Skin epidermis (tissue), 12 donors: Measurements from ENCODE around the gene DRD4.
"Not testable (repeated sequence)": the region's sequence is repeated elsewhere in the genome, so short reads cannot be mapped to it uniquely, and the experiment has no call there.

Source experiments
- H3K27ac ChIP-seq, 21 experiments: fragments of 200-600 bp; sonication (generic) in 11 of 21; one replicate each; pipeline ENCODE4 v1.5.0; 2020; ENCODE audit warnings: mild to moderate bottlenecking in 3 of 21, inconsistent platforms in 2 of 21, moderate library complexity in 2 of 21
- H3K4me3 ChIP-seq, 7 experiments: fragments of 200-600 bp; sonication (generic) in 2 of 7; one replicate each; pipeline ENCODE4 v1.5.0; 2020; ENCODE audit warnings: inconsistent platforms in 2 of 7, mild to moderate bottlenecking in 2 of 7, moderate library complexity in 1 of 7

The DRD4 gene

DNA sequence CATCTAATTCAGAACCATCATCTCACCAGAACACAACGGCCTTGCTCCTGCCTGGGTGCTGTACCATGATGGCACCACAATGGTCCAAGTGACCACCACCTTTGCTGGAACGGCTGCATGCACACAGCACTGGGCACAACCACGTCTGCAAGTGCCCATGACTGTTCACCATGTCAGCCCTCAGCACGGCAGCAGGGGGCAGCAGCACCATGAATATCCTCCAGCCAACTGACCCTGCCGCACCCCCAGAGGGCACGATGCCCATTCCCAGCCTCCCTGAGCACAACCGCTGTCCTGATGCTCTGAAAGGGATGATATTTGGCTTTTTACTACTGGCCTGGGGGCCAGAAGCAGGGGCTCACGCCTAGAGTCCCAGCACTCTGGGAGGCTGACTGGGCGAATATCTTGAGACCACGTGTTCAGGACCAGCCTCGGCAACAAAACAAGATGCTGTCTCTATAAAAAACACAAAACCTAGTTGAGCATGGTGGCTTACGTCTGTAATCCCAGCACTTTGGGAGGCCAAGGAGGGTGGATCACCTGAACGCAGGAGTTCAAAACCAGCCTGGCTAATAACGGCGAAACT, 25.7 kb downstream of the DRD4 start:
- Histone ChIP-seq H3K27ac (no peak overlapping the region), H3K4me3 (no peak overlapping the region)

DNA sequence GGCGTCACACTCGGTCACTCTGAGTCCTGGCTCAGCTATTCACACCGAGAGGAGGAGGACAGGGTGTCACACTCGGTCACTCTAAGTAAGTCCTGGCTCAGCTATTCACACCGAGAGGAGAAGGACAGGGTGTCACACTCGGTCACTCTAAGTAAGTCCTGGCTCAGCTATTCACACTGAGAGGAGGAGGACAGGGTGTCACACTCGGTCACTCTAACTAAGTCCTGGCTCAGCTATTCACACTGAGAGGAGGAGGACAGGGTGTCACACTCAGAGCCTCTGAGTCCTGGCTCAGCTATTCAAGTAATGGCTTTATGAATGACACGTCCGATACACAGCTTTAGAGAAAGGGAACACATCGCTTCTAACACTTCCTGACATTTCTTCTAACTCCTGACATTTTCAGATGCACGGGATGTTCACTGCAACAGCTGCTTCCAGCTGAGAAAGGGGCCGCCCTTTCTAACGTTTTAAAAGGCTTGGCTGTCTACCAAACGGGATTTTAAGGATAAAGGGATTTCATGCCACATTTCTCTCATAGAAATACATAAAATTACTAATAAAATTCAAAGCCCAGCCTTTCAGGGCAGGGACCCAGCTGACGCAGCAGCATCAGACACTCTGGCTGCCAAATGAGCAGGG, 28.1 kb downstream of the DRD4 start:
- Histone ChIP-seq H3K4me3 (no peak overlapping the region), H3K27ac (peak overlapping the region in 15 of 21 experiments; percentile 3 to 78 (median 32))

DNA sequence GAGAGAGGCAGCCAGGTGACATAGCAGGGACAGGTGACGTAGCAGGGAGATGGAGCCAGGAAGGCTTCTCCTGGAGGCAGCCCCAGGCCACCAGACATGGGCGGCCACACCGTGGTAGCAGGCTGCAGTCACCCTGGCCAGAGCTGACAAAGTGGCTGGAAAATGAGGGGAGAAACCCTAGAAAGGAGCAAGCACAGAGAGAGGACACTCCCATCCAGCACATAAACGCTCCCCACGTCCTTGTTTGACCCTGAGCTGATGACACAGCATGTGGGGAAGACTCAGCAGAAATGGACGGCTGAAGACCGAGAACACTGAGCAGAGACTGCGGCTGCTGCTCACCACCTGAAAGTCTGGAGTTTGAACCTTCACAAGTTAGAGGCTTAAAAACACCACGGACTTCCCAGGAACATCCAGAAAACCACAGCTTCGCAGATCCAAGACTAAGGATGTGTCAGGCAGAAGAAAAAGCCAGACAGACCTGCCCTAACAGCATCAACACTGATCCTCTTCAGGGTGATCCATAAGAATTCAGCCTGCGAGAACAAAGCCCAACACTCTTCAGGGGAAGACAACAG, 28.7 kb downstream of the DRD4 start:
- Histone ChIP-seq H3K4me3 (no peak overlapping the region), H3K27ac (peak overlapping the region in 16 of 21 experiments; percentile 9 to 63 (median 40))

DNA sequence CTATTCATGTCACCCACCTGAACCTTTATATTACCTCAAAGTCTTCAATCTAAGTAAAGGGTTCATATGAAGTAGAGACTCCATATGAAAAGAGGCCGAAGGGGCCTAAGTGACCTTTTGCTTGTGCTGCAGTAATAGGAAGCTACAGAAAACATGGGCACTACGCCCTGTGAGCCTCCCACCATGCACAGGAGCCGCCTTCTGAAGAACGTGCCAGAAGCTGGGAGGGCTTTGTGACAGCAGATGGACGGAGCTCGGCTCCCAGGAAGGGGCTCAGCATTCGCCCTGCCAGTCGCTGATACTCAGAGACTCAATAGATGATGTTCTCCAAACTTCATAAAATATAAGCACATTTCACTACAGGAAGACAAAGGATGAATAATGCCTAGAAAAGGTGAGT, 36.8 kb downstream of the DRD4 start:
- Histone ChIP-seq H3K4me3 (no peak overlapping the region), H3K27ac (no peak overlapping the region)

DNA sequence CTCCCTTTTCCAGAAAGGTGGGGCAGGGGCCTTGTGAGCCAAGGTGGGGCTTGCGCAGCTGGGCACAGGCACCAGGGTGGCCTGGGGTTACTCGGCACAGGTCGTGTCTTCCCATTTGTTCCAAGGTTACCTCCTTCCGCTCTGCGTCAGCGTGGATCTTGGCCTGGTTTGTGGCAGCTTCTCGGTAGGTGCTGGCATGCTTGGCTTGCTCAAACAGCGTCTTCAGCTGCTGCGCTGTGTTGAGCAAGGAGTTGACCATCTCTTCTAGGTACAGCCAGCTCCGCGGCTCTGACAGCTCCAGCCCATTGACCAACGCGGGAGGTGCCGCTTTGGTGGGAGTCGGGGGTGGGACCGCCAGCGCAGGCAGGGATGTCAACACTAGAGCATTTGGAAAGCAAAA, 37.3 kb downstream of the DRD4 start:
- Histone ChIP-seq H3K4me3 (no peak overlapping the region), H3K27ac (no peak overlapping the region)

DNA sequence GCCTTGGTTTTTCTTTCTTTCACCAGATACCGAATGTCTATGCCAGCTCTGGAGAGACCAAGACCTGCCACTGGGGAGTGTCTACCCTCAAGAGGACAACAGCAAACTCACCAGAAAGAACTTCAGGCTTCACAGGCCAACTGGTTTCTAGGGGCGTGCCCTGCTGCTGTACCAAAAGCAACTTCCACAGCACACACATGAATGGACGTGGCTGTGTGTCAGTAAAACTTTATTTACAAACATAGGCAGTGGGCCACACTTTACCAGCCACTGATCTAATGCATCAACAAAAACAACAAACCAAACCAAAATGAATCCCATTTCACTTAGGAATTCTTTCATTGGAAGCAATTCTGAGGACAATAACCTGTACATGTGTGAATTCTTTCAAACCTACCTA, 41.2 kb downstream of the DRD4 start:
- H3K27ac ChIP-seq, result no peak overlapping the region

DNA sequence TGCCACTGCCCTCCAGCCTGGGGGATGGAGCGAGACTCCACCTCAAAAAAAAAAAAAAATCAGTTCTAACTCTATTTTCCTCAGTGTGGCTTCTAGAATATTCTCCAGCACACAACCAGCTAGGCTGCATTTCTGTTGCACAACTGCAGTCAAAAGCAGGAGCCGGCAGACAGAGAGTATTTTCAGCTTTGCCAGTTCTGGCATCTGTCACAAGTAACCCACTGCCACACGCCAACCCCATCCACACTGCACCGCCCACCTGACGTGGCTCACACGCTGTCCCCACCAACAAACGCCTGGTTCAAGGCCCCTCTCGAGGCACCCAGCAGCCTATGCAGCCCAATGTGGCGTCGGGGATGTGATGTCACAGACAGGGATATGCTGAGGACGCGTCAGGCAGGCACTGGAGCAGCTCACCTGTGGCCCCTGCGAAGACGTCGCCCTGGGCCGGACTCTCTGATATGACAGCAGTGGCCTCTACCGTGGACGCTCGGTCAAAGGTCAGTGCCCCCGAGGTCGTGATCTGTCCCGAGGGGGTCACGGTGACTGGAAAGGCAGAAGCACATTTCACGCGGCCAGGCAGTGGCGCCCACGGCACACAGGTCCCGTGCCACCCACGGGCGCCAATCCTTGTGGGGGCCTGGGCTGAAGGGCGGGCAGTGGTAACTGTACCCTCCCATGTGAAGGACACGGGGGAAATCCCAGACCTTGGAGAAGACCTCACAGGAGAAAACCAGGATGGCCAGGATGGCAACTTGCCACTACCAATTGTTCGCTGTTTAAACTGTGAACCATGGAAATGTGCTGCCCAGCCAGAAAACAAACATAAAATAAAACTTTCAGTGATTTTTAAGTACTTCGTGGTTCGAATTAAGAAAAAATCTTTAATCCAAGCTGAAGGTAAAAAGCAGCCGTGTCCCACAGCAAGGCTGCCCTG, 42.5 kb downstream of the DRD4 start:
- no peak overlapping the region for H3K4me3 ChIP-seq
- H3K27ac ChIP-seq, result no peak overlapping the region

More for the DNA sequence above, 41.2 kb downstream of the DRD4 start:
- H3K4me3 ChIP-seq, result no peak overlapping the region

DNA sequence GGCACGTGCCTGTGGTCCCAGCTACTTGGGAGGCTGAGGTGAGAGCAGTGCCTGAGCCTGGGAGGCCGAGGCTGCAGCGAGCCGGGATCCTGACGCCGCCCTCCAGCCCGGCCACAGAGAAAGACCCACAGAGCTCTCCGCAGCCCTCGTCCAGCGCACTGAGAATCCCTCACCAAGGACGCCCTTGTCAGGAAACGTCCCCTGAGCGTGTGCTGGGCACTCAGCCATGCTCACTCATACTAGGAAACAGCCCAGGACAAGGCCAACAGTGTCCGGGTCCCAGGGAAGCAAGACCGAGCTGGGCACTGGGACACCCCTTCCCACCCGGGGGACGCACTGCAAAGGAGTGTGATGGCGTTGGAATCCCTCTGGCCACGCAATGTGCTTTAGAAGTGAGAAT, 43.4 kb downstream of the DRD4 start:
- Histone ChIP-seq H3K27ac (no peak overlapping the region), H3K4me3 (no peak overlapping the region)

DNA sequence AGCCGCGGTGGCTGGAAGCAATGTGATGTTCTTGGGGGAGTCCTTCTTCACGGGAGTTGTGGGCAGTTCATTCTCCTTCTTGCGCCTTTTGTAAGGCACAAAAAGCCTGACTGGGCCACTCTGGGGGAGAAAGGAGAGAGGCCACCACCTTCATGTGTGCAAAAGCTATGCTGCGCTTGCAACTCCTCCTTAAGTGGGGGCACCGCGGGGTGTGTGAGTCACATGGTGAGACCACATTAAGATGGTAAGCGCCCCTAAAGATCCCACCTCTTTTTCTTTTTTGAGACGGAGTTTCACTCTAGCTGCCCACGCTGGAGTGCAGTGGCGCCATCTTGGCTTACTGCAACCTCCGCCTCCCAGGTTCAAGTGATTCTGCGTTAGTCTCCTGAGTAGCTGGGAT, 43.9 kb downstream of the DRD4 start:
- H3K27ac ChIP-seq, result no peak overlapping the region
- H3K4me3 ChIP-seq, result no peak overlapping the region

DNA sequence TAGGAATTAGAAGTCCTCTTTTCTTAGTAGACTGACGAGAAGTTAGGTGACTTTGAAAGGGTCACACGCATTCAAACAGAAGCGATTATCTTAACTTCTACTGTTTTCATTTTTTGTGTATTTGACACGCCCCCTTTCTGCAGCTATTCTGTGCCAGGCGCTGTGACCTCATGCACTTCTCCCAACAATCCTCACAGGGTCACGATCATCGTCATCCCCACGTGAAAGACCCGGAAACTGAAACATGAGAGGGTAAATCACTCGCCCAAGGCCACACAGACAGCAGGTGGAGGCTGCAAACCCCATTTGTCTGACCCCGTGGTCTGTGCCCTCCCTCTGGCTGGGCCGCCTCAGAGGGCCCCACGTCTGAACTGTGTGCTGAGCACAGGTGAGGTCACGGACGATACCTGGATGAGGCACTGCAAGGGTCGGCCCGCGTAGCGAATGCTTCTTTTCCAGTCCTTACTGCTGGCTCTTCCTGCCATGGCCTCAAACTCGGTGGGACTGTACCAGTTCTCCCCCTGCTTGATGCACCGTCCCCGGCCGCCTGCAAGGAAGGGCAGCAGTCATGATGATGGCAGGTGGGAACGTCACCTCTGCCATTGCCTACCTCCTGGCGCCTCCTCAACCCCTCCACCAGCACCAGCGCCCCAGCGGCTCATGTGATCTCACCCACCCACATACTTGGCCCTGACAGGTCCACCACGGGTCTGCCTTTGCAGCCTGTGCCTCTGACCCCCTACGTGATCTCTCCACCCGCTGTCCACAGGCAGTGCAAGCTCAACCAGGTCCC, 49.6 kb downstream of the DRD4 start:
- Histone ChIP-seq H3K27ac (no peak overlapping the region), H3K4me3 (no peak overlapping the region)

DNA sequence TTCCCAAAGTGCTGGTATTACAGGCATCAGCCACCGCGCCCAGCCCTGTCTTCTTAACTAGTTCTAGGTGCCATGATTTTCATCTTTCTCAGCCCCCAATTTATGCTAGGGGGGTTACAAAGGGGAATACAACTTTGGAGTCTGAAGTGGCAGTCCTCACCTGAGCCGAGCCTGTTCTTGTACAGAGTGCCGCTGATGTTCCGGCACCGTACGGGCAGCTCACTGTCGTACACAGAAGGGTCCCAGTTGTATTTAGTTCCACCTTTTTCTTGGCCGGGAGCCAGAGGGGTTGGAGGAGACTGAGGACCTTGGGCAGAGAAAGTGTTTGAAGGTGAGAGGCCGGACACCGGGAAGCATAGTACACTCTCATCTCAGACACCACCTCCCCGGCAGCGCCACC, 50.7 kb downstream of the DRD4 start:
- H3K4me3 ChIP-seq, result no peak overlapping the region
- no peak overlapping the region for H3K27ac ChIP-seq

DNA sequence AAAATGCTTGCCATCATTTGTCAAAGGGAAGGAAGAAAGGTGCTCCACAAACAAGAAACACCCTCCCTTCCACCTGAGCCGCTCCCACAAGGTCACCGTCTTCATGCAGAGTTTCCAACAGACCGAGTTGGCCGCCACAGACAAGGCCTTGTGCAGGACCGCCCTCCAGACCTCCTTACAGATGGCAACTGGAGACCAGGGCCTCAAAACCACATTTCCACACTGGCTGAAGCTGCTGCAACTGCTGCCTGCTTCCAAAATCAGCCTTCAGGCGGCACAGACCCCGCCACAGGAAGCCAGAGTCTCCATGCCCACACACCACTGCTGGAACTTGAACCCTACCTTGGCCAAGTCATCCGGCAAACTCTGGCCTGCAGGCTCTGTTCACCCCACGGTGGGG, 51.6 kb downstream of the DRD4 start:
- no peak overlapping the region for H3K27ac ChIP-seq
- H3K4me3 ChIP-seq, result no peak overlapping the region

DNA sequence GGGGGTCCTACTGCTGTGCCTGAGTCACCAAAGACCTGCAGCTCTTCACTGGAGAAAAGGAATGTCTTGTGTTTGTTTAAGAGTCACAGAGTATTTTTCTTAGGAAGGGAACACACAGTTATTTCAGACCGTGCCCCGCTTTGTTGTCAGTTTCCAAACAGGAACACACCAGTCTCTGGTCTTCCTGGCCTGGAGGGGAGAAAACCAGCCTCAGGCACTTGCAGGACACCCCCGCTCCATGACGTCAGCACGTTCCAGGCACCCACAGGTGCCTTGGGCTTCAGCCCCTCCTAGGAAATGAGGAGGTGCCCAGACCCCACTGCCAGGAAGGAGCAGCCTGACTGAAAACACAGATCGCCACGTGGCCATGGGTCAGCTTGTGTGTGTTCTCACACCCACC, 52.6 kb downstream of the DRD4 start:
- Histone ChIP-seq H3K4me3 (no peak overlapping the region), H3K27ac (no peak overlapping the region)

DNA sequence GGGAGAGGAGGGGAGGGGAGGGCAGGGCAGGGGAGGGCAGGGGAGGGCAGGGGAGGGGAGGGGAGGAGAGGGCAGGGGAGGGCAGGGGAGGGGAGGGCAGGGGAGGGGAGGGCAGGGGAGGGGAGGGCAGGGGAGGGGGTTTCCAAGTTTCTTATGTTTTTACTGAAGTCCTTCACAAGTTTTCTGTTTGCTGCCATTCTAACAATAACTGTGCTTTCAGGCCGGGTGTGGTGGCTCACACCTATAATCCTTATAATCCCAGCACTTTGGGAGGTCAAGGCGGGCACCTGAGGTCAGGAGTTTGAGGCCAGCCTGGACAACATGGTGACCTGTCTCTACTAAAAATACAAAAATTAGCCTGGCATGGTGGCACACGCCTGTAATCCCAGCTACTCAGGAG, 53.2 kb downstream of the DRD4 start:
- H3K4me3 ChIP-seq, H3K27ac ChIP-seq: not testable (repeated sequence)
